GM23248 (cell line): ENCODE data around the gene IL6. TPM values are rescaled to one million over a fixed set of nuclear protein-coding genes. Genes with fewer than 3 reads are reported as not detected.
A peak's percentile ranks its signal among the peaks of the same experiment; 100 is the strongest.

ENCODE experiments used
- DNase-seq: peaks from one replicate; pipeline ENCODE4 v3.0.0-alpha.2; 2015
- H2AFZ ChIP-seq: fragments of 200-600 bp; sonication (generic); 2 replicates; pipeline ENCODE4 v1.6.1; 2016; ENCODE audit warnings: antibody characterized with exemption
- H3F3A ChIP-seq: fragments of 200-600 bp; sonication (generic); 2 replicates; pipeline ENCODE4 v1.6.1; 2016; ENCODE audit warnings: mild to moderate bottlenecking, antibody characterized with exemption, mixed run types; ENCODE audit not compliant: insufficient read depth
- H3K27ac ChIP-seq: fragments of 200-600 bp; sonication (generic); 2 replicates; pipeline ENCODE4 v1.5.1; 2016; ENCODE audit warnings: mild to moderate bottlenecking
- H3K27me3 ChIP-seq: fragments of 200-600 bp; sonication (generic); replicated peaks from 2 replicates; pipeline ENCODE4 v1.6.1; 2016; ENCODE audit warnings: mild to moderate bottlenecking; ENCODE audit not compliant: insufficient read depth
- H3K36me3 ChIP-seq: fragments of 200-600 bp; sonication (generic); 2 replicates; pipeline ENCODE4 v1.6.1; 2016; ENCODE audit warnings: low read depth, mild to moderate bottlenecking
- H3K4me1 ChIP-seq: fragments of 200-600 bp; sonication (generic); 2 replicates; pipeline ENCODE4 v1.6.1; 2016; ENCODE audit warnings: mild to moderate bottlenecking; ENCODE audit not compliant: insufficient read depth
- H3K4me2 ChIP-seq: fragments of 200-600 bp; sonication (generic); one replicate; pipeline ENCODE4 v1.6.1; 2016; ENCODE audit warnings: mild to moderate bottlenecking; ENCODE audit not compliant: unreplicated experiment
- H3K4me3 ChIP-seq: fragments of 200-600 bp; sonication (generic); 2 replicates; pipeline ENCODE4 v1.5.1; 2016; ENCODE audit warnings: mild to moderate bottlenecking
- H3K79me2 ChIP-seq: fragments of 200-600 bp; sonication (generic); 2 replicates; pipeline ENCODE4 v1.6.1; 2016; ENCODE audit warnings: mild to moderate bottlenecking; ENCODE audit not compliant: insufficient read depth
- H3K9ac ChIP-seq: fragments of 200-600 bp; sonication (generic); 2 replicates; pipeline ENCODE4 v1.6.1; 2016; ENCODE audit warnings: mild to moderate bottlenecking
- H3K9me2 ChIP-seq: fragments of 200-600 bp; sonication (generic); 2 replicates; pipeline ENCODE4 v1.6.1; 2016; ENCODE audit warnings: mixed run types, mild to moderate bottlenecking, moderate library complexity; ENCODE audit not compliant: insufficient read depth
- H3K9me3 ChIP-seq: fragments of 200-600 bp; sonication (generic); one replicate; pipeline ENCODE4 v1.6.1; 2017; ENCODE audit warnings: low read depth
- H4K20me1 ChIP-seq: fragments of 200-600 bp; sonication (generic); 2 replicates; pipeline ENCODE4 v1.6.0; 2016; ENCODE audit not compliant: insufficient read depth
- EZH2 ChIP-seq: fragments of 200-600 bp; sonication (generic); IDR thresholded peaks from 2 replicates; pipeline ENCODE4 v1.6.1; 2018; ENCODE audit warnings: antibody characterized with exemption, mild to moderate bottlenecking; ENCODE audit not compliant: insufficient read depth, poor library complexity, severe bottlenecking
- EZH2phosphoT487 ChIP-seq: fragments of 200-600 bp; sonication (generic); IDR thresholded peaks from 2 replicates; pipeline ENCODE4 v1.6.1; 2018; ENCODE audit warnings: antibody characterized with exemption, moderate library complexity, mild to moderate bottlenecking, low read depth; ENCODE audit not compliant: insufficient read depth
- WGBS, 2 experiments: methylation state at CpG; one replicate each; pipeline ENCODE4 v1.1.6; 2015 to 2017; ENCODE audit warnings: low lambda C conversion rate in 2 of 2, low coverage in 1 of 2; ENCODE audit errors: missing lambda C conversion rate in 2 of 2; 5-methylcytosine and 5-hydroxymethylcytosine counted together
- in situ Hi-C: fragments of 300-500 bp; cut with MboI; formaldehyde crosslinking; loops from 2 replicates; pipeline ENCODE4 v1.15.0; 2020
- polyA plus RNA-seq: library from polyadenylated mRNA; unstranded; fragments of >200 nt; fragmentation: Nextera tagmentation; extraction: Ambion mirVana; gene quantifications from 2 replicates; pipeline ENCODE4 v1.2.1, GENCODE V29; 2016
- total RNA-seq: library from RNA; depleted of rRNA; stranded (reverse); fragments of >200 nt; shearing (Covaris generic); gene quantifications from 2 replicates; pipeline ENCODE4 v1.2.3, GENCODE V29; 2014

IL6 gene
- total and polyA plus RNA-seq, 2 experiments from 2014 or later = 18.7 to 30.6 TPM

DNA sequence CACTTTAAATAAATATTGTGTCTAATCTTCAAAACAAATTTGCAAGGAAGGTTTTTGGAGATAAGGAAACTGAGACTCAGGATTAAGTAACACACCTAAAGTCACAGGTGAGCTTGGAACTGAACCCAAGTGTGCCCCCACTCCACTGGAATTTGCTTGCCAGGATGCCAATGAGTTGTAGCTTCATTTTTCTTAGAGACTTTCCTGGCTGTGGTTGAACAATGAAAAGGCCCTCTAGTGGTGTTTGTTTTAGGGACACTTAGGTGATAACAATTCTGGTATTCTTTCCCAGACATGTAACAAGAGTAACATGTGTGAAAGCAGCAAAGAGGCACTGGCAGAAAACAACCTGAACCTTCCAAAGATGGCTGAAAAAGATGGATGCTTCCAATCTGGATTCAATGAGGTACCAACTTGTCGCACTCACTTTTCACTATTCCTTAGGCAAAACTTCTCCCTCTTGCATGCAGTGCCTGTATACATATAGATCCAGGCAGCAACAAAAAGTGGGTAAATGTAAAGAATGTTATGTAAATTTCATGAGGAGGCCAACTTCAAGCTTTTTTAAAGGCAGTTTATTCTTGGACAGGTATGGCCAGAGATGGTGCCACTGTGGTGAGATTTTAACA is 1.5 kb downstream of the IL6 start:
- Histone ChIP-seq H3K4me3 (peak overlapping the region; percentile 78), H2AFZ (0 out of 2 replicates have a peak overlapping the region, but pooled peaks have one; percentile 26), H3K27ac (peak overlapping the region; percentile 94), H3K4me1 (peaks cover 49% of the 10 kb centered on the region), H3K79me2 (peaks cover 23% of the 10 kb centered on the region), H4K20me1 (no peaks in the 10 kb centered on the region), H3F3A (peaks cover 62% of the 10 kb centered on the region), H3K4me2 (peak overlapping the region; percentile 79), H3K9me2 (no peaks in the 10 kb centered on the region), H3K9ac (peak overlapping the region; percentile 89), H3K27me3 (no peaks in the 10 kb centered on the region), H3K9me3 (no peaks in the 10 kb centered on the region), H3K36me3 (peaks cover 22% of the 10 kb centered on the region; the same call in 1 of the 2 replicates)
- no peak for TF ChIP-seq EZH2
- no peak for TF ChIP-seq EZH2phosphoT487
- in situ Hi-C loops = loop anchor here (5.0 to 10.0 kb wide), 2 partner anchors 156 to 326 kb away; no protein-coding TSS in a partner anchor
- peak; percentile 81 for DNase-seq
- 92 to 100% methylated on average over 1 of the region's 1 CpG for WGBS, 2 experiments

GRCh38 chr7:22729180-22729825 is 2.3 kb downstream of the IL6 start:
- no peak for TF ChIP-seq EZH2phosphoT487
- no peak for TF ChIP-seq EZH2
- peak overlapping the region; percentile 78 for H3K4me3 ChIP-seq
- 92 to 98% methylated on average over 3 of the region's 3 CpGs for WGBS, 2 experiments

GRCh38 chr7:22730066-22730710 is 3.2 kb downstream of the IL6 start:
- no peak for DNase-seq
- Histone ChIP-seq H3K9ac (0 out of 2 replicates have a peak overlapping the region, but pooled peaks have one; percentile 5), H2AFZ (no peak overlapping the region), H3K27me3 (no peaks in the 10 kb centered on the region), H3K36me3 (peaks cover 22% of the 10 kb centered on the region; the same call in 1 of the 2 replicates), H3K4me3 (peak overlapping the region; percentile 78; the same call in 1 of the 2 replicates), H4K20me1 (no peaks in the 10 kb centered on the region), H3F3A (peaks cover 57% of the 10 kb centered on the region), H3K9me2 (no peaks in the 10 kb centered on the region), H3K9me3 (no peaks in the 10 kb centered on the region), H3K4me2 (peak overlapping the region; percentile 79), H3K4me1 (peaks cover 40% of the 10 kb centered on the region), H3K79me2 (peaks cover 23% of the 10 kb centered on the region), H3K27ac (peak overlapping the region; percentile 56)
- WGBS, 2 experiments = 92 to 98% methylated on average over 2 of the region's 2 CpGs
- in situ Hi-C loops = no loop called here
- no peak for TF ChIP-seq EZH2phosphoT487
- TF ChIP-seq EZH2 = no peak

More at GRCh38 chr7:22729180-22729825, 2.3 kb downstream of the IL6 start:
- Histone ChIP-seq H3K9ac (peak overlapping the region; percentile 89; the same call in 1 of the 2 replicates), H3K4me1 (peaks cover 42% of the 10 kb centered on the region), H3K4me2 (peak overlapping the region; percentile 79), H3K79me2 (peaks cover 23% of the 10 kb centered on the region), H3K36me3 (peaks cover 22% of the 10 kb centered on the region; the same call in 1 of the 2 replicates), H2AFZ (no peak overlapping the region), H3K9me2 (no peaks in the 10 kb centered on the region), H3K27ac (peak overlapping the region; percentile 94), H3K9me3 (no peaks in the 10 kb centered on the region), H4K20me1 (no peaks in the 10 kb centered on the region), H3K27me3 (no peaks in the 10 kb centered on the region), H3F3A (peaks cover 59% of the 10 kb centered on the region)
- DNase-seq = peak; percentile 26
- in situ Hi-C loops = loop anchor here (5.0 to 10.0 kb wide), 2 partner anchors 157 to 325 kb away; no protein-coding TSS in a partner anchor
